Measurements from ENCODE around the gene RHOG. TPM values are rescaled to one million over a fixed set of nuclear protein-coding genes. Genes with fewer than 3 reads are reported as not detected.
A peak's percentile ranks its signal among the peaks of the same experiment; 100 is the strongest.
"Not testable (repeated sequence)": the region's sequence is repeated elsewhere in the genome, so short reads cannot be mapped to it uniquely, and the experiment has no call there.

RHOG gene
- total and polyA plus RNA-seq, 9 donors: 7.4 to 31.4 (median 25.6) TPM

GRCh38 chr11:3861683-3862082, 20.9 kb upstream of the RHOG start:
- no peaks in the 10 kb centered on the region for H3K27me3 ChIP-seq (ENCODE audit: control insufficient read depth, insufficient read depth, low read length)
- H3K4me3 ChIP-seq (ENCODE audit: low read length): no peak overlapping the region
- H3K9me3 ChIP-seq (replicated peaks; ENCODE audit: control insufficient read depth, low read depth, low read length): no peaks in the 10 kb centered on the region
- peak; percentile 61 for DNase-seq
- peak overlapping the region; percentile 6 for H3K27ac ChIP-seq (ENCODE audit: low read length)
- no peaks in the 10 kb centered on the region for H3K36me3 ChIP-seq (ENCODE audit: control insufficient read depth, insufficient read depth, low read length)
- peaks cover 46% of the 10 kb centered on the region for H3K4me1 ChIP-seq (ENCODE audit: control insufficient read depth, insufficient read depth, low read length)
- no CpG with 5 or more reads among the region's 1 CpG for WGBS (ENCODE audit: insufficient coverage)

- H3K36me3 ChIP-seq (ENCODE audit: control insufficient read depth, insufficient read depth, low read length); H3K9me3 ChIP-seq (replicated peaks; ENCODE audit: control insufficient read depth, low read depth, low read length); H3K4me3 ChIP-seq (ENCODE audit: low read length); DNase-seq; H3K27me3 ChIP-seq (ENCODE audit: control insufficient read depth, insufficient read depth, low read length): not testable (repeated sequence)
- 67% methylated on average over 1 of the region's 4 CpGs for WGBS (ENCODE audit: insufficient coverage)
- peak overlapping the region; percentile 78 for H3K27ac ChIP-seq (ENCODE audit: low read length)
- H3K4me1 ChIP-seq (ENCODE audit: control insufficient read depth, insufficient read depth, low read length): peaks cover 45% of the 10 kb centered on the region
Observed at GRCh38 chr11:3860898-3861393, 20.2 kb upstream of the RHOG start.

- Histone ChIP-seq H3K9me3 (replicated peaks; ENCODE audit: control insufficient read depth, low read depth, low read length) (no peaks in the 10 kb centered on the region), H3K4me3 (ENCODE audit: low read length) (no peak overlapping the region), H3K27ac (ENCODE audit: low read length) (peak overlapping the region; percentile 78), H3K4me1 (ENCODE audit: control insufficient read depth, insufficient read depth, low read length) (peaks cover 40% of the 10 kb centered on the region), H3K27me3 (ENCODE audit: control insufficient read depth, insufficient read depth, low read length) (no peaks in the 10 kb centered on the region), H3K36me3 (ENCODE audit: control insufficient read depth, insufficient read depth, low read length) (no peaks in the 10 kb centered on the region)
- no peak for DNase-seq
- WGBS (ENCODE audit: insufficient coverage): no CpG with 5 or more reads among the region's 2 CpGs
Observed at GRCh38 chr11:3860375-3860774, 19.6 kb upstream of the RHOG start.

GRCh38 chr11:3859373-3859881, 18.7 kb upstream of the RHOG start:
- Histone ChIP-seq H3K4me1 (ENCODE audit: control insufficient read depth, insufficient read depth, low read length) (peaks cover 45% of the 10 kb centered on the region), H3K9me3 (replicated peaks; ENCODE audit: control insufficient read depth, low read depth, low read length) (no peaks in the 10 kb centered on the region), H3K27me3 (ENCODE audit: control insufficient read depth, insufficient read depth, low read length) (no peaks in the 10 kb centered on the region), H3K36me3 (ENCODE audit: control insufficient read depth, insufficient read depth, low read length) (no peaks in the 10 kb centered on the region), H3K4me3 (ENCODE audit: low read length) (no peak overlapping the region), H3K27ac (ENCODE audit: low read length) (peak overlapping the region; percentile 78)
- 87% methylated on average over 3 of the region's 4 CpGs for WGBS (ENCODE audit: insufficient coverage)
- DNase-seq: peak; percentile 70

- peaks cover 53% of the 10 kb centered on the region for H3K4me1 ChIP-seq (ENCODE audit: control insufficient read depth, insufficient read depth, low read length)
- H3K27me3 ChIP-seq (ENCODE audit: control insufficient read depth, insufficient read depth, low read length): no peaks in the 10 kb centered on the region
- peak overlapping the region; percentile 96 for H3K4me3 ChIP-seq (ENCODE audit: low read length)
- DNase-seq: no peak
- no peaks in the 10 kb centered on the region for H3K36me3 ChIP-seq (ENCODE audit: control insufficient read depth, insufficient read depth, low read length)
- H3K9me3 ChIP-seq (replicated peaks; ENCODE audit: control insufficient read depth, low read depth, low read length): no peaks in the 10 kb centered on the region
- H3K27ac ChIP-seq (ENCODE audit: low read length): peak overlapping the region; percentile 26
Observed at GRCh38 chr11:3857628-3858027, 16.9 kb upstream of the RHOG start.

GRCh38 chr11:3856856-3857553, 16.2 kb upstream of the RHOG start:
- no peaks in the 10 kb centered on the region for H3K36me3 ChIP-seq (ENCODE audit: control insufficient read depth, insufficient read depth, low read length)
- peak overlapping the region; percentile 96 for H3K4me3 ChIP-seq (ENCODE audit: low read length)
- H3K9me3 ChIP-seq (replicated peaks; ENCODE audit: control insufficient read depth, low read depth, low read length): no peaks in the 10 kb centered on the region
- DNase-seq: no peak
- no peaks in the 10 kb centered on the region for H3K27me3 ChIP-seq (ENCODE audit: control insufficient read depth, insufficient read depth, low read length)
- WGBS (ENCODE audit: insufficient coverage): 86% methylated on average over 1 of the region's 5 CpGs
- peaks cover 50% of the 10 kb centered on the region for H3K4me1 ChIP-seq (ENCODE audit: control insufficient read depth, insufficient read depth, low read length)
- peak overlapping the region; percentile 79 for H3K27ac ChIP-seq (ENCODE audit: low read length)

GRCh38 chr11:3855808-3856491, 15.2 kb upstream of the RHOG start:
- no peaks in the 10 kb centered on the region for H3K27me3 ChIP-seq (ENCODE audit: control insufficient read depth, insufficient read depth, low read length)
- H3K27ac ChIP-seq (ENCODE audit: low read length): peak overlapping the region; percentile 79
- peaks cover 45% of the 10 kb centered on the region for H3K4me1 ChIP-seq (ENCODE audit: control insufficient read depth, insufficient read depth, low read length)
- H3K4me3 ChIP-seq (ENCODE audit: low read length): peak overlapping the region; percentile 96
- peak; percentile 56 for DNase-seq
- 3% methylated on average over 39 of the region's 40 CpGs for WGBS (ENCODE audit: insufficient coverage)
- no peaks in the 10 kb centered on the region for H3K9me3 ChIP-seq (replicated peaks; ENCODE audit: control insufficient read depth, low read depth, low read length)
- H3K36me3 ChIP-seq (ENCODE audit: control insufficient read depth, insufficient read depth, low read length): no peaks in the 10 kb centered on the region

GRCh38 chr11:3854977-3855807, 14.4 kb upstream of the RHOG start, which contains the start of gene STIM1:
STIM1 (plus strand) TSS chr11:3855664; CDS start chr11:3856271, 607 bp downstream.
- peak within 1 kb of the TSS; percentile 96 for H3K4me3 ChIP-seq (ENCODE audit: low read length)
- H3K27me3 ChIP-seq (ENCODE audit: control insufficient read depth, insufficient read depth, low read length): no peaks in the 10 kb centered on the region
- peak; percentile 97 for DNase-seq
- H3K4me1 ChIP-seq (ENCODE audit: control insufficient read depth, insufficient read depth, low read length): peaks cover 39% of the 10 kb centered on the region
- no peaks in the 10 kb centered on the region for H3K36me3 ChIP-seq (ENCODE audit: control insufficient read depth, insufficient read depth, low read length)
- no peaks in the 10 kb centered on the region for H3K9me3 ChIP-seq (replicated peaks; ENCODE audit: control insufficient read depth, low read depth, low read length)
- H3K27ac ChIP-seq (ENCODE audit: low read length): peak within 1 kb of the TSS; percentile 99
- under 1% methylated on average over 85 of the region's 87 CpGs for WGBS (ENCODE audit: insufficient coverage)

- Histone ChIP-seq H3K4me1 (ENCODE audit: control insufficient read depth, insufficient read depth, low read length) (peaks cover 38% of the 10 kb centered on the region), H3K27ac (ENCODE audit: low read length) (peak overlapping the region; percentile 99), H3K4me3 (ENCODE audit: low read length) (peak overlapping the region; percentile 96), H3K36me3 (ENCODE audit: control insufficient read depth, insufficient read depth, low read length) (no peaks in the 10 kb centered on the region), H3K9me3 (replicated peaks; ENCODE audit: control insufficient read depth, low read depth, low read length) (no peaks in the 10 kb centered on the region), H3K27me3 (ENCODE audit: control insufficient read depth, insufficient read depth, low read length) (no peaks in the 10 kb centered on the region)
- DNase-seq: no peak
- WGBS (ENCODE audit: insufficient coverage): 20% methylated on average over 5 of the region's 7 CpGs
Observed at GRCh38 chr11:3854660-3854976, 13.9 kb upstream of the RHOG start.
